Smooth muscle cell of the brain vasculature (primary cell): Measurements from ENCODE around the gene NEK4.

Experiments used
- DNase-seq: peaks from one replicate; pipeline ENCODE4 v3.0.0-alpha.2; 2012; ENCODE audit warnings: low read depth, low spot score

The NEK4 gene

GRCh38 chr3:52663098-52663497 lies 107.6 kb downstream of the NEK4 start:
- DNase-seq, result no peak

GRCh38 chr3:52660046-52660445 lies 110.7 kb downstream of the NEK4 start:
- DNase-seq, result no peak
